Dermis blood vessel endothelial cell (primary cell): Measurements from ENCODE around the gene TTC21B. TPM values are rescaled to one million over a fixed set of nuclear protein-coding genes. Genes with fewer than 3 reads are reported as not detected.
A peak's percentile ranks its signal among the peaks of the same experiment; 100 is the strongest.
"Not testable (repeated sequence)": the region's sequence is repeated elsewhere in the genome, so short reads cannot be mapped to it uniquely, and the experiment has no call there.

ENCODE experiments used
- DNase-seq: peaks from one replicate; pipeline ENCODE4 v3.0.0; 2010
- total RNA-seq: library from RNA; depleted of rRNA; stranded (reverse); fragments of >200 nt; gene quantifications from 2 replicates; pipeline ENCODE4 v1.2.3, GENCODE V29; 2014

Gene TTC21B
- total RNA-seq, 1 donor from 2014 or later, result 33.4 TPM

DNA sequence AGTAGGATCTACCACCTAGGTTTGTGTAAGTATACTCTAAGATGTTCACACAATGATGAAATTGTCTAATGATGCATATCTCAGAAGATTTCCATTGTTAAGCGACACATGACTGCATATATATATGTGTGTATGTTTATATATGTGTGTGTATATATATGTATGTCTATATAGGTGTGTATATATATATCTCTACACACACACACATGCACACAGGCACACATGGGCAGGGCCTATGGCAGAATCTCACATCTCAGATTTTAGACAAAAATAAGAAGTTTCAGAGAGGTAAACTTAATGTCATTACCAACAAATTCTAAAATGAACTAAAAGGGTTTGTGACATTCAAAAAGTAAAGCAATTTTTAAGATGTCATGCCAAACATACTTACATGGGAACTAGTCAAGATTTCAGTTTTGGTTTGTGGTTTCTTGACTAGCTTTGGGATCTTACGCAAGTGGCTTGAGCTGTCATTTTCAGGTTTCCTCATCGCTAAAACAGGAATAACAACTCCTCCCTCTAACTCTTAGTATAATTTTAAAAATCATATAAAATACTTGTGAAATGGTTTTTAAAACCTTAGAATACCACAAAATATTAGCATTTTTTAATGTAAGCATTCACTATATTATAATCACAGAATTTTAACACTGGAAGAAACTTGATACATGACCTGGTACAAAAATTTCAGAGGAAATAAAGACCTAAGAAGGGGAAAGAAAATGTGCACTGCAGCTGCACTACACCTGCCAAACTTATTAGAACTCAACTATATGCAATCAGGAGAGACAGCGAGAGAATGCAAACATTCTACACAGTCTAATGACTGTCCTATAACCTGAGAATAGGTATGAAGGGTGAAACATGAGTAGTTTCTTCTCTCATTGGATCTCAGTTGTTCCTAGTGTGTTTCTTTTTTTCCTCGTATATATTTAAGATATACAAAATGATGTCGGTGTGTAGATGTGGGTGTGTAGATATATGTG, 75.7 kb downstream of the TTC21B start:
- no peak for DNase-seq

- DNase-seq, result peak; percentile 17
These were observed 76.9 kb downstream of the TTC21B start for GRCh38 chr2:165876712-165877111.

DNA sequence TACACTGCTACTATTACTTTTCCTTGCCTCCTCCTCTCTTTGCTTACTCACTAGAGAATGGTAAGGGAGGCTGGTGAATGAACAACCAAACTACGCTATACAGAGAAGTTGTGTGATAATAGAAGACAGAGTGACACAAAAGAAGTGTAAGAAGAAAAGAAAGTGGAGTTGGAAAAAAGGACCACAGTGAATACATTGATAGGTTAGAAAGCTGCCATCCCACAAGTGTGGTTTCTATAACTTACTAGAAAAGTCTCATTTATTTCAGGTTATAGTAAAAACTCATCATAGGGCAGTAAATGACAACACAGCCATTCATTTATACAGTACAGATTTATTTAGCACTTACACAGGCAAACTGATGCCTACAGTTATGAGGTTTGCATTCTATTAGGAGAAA, 77.3 kb downstream of the TTC21B start:
- no peak for DNase-seq

DNA sequence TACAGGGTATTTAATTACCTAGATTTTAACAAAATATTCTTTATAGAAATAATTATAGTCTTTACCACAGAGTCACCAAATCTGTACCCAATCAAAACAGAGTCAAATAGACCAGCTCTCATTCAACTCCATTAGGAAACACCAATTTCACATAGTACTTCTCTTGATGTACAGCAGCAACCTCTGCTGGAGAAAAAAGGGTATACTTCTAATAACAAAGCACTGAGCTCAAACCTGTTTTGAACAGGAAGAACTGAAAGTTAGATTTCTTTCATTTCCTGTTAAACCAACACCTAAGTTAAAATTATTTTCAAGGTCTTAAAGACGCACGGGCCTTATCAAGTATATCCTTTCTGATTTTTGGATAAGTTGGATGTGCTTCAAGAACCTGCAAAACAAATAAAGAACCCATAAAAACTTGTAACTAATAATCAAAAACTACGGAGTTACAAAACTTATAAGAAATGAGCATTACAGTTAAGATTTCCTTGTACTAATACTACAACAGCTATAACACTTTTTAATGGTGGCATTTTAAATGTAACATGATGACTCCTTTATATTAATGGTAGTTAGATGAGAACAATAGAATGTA, 79.0 kb downstream of the TTC21B start:
- DNase-seq, result peak; percentile 70

DNA sequence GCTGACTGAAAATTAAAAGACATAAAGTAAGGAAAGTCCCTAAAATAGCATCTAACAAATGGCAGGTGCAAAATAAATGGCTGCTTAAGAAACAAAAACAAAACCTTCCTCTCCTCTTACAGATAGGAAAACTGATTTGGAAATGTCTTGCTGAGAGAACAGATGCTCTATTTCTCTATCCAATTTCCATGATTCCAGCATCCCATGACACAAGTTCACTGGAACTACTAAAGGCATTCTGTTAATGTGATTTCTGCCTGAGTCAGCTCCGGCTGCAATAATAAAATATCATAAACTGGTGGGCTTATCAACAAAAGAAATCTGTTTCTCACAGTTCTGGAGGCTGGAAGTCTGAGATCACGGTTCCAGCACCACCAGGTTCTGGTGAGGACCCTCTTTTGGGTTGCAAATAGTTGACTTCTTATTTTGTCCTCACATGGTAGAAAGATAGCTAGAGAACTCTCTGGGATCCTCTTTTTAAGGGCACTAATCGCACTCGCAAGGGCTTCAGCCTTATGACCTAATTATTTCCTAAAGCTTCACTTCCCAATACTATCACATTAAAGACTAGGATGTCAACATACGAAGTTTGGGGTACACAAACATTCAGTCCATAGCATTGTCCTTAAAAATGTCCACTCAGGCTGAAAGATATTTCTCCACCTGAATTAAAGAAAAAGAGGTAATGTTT, 81.3 kb downstream of the TTC21B start:
- no peak for DNase-seq

DNA sequence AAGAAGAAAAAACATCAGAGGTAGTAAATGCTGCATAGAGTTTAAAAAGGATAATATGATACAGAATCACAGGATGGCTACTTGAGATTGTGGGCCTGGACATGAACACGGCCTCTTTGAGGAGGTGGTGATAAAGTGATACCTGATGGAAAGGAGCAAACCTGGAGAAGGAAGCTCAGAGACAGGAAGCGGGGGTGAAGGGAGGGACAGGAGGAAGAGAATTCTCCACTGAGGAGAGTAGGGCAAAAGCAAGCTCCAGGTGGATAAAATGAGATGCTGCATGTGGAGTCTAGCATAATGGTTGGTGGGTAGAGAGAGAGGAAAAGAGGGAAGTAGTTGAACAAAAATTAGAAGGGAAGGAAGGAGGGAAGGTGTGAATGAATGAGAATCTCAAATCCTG, 82.6 kb downstream of the TTC21B start:
- no peak for DNase-seq

DNA sequence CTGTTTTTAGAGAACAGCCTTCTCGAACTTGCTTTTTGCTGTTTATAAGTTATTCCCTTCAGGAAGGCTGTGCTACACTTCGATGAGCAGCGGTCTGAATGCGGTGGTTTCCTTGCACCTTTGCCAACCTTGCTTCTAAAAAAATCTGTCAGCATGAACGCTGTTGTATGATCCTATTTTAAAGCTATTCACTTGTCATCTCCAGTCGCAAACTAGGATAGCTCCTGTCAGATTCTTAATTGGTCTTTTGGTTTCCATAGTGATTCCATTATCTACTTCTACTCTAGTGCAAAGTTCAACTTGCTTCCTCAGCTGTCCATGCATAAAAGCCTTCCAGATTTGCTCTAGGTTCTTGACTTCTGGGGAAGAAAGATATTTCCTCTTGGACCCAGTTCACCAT, 83.2 kb downstream of the TTC21B start:
- DNase-seq, result no peak

DNA sequence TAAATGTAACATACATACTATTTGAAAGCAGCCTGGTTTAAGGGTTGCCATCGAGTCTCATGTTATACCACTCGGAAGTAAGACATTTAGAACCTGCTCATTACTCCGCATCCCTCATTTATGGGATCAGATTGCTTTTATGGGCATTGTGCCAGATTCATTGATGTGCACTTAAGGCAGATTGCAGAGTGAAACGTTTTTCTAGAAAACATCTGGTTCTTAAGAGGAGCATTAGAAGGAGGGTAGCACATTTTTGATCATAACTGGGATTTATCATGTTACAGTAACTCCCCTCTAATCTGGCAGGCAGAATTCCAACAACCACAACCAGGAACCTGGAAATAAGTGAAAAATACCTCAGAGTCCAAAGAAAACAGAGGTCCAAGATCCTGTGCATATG, 85.4 kb downstream of the TTC21B start:
- DNase-seq, result no peak

DNA sequence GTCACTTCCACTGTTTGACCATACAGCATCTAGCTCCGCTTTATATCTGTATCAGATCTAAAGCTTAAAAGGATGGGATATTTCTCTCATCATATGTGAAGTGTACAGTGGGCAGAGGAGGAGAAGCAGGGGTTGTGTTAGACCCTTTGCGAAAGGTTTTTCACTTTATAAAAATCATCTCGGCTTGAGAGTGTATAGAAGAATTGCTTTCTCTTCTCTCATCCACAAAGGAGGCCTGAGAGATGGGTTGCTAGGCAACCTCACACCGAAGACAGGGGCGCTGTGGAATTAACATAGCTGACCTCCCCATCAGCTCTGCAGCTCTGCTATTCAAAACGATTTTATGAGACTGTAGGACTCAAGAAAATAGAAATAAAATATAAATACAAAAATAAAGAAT, 89.3 kb downstream of the TTC21B start:
- no peak for DNase-seq

DNA sequence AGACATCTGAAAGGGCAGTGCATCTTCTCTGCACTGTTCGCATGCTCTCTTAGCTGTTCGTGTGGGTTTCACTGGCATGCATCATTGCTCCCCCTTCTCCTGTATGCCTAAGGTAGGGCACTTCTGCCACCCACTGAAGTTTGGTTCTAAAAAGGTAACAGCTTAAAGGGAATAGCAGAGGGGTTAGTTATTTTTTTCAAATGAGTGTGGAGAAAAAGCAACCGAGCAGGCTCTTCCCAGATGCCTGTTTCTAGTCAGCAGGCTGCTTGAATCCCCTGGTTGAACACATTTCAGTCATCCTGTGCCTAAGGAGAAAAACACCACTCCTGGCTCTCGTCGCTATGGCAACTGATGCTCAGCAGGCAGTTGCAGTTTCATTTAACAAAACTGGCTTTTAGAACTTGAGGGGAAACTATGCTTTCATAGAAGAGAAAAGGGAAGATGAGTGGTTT, 89.7 kb downstream of the TTC21B start:
- DNase-seq, result no peak

DNA sequence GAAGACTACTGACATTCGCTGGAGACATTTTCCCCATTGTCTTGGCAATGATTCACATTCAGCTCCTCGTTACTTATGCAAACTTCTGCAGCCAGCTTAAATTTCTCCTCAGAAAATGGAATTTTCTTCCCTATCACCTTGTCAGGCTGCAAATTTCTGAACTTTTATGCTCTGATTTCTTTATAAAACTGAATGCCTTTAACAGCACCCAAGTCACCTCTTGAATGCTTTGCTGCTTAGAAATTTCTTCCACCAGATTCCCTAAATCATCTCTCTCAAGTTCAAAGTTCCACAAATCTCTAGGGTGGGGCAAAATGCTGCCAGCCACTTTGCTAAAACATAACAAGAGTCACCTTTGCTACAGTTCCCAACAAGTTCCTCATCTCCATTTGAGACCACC, 92.5 kb downstream of the TTC21B start:
- DNase-seq, result not testable (repeated sequence)

- DNase-seq, result not testable (repeated sequence)
These were observed 93.9 kb downstream of the TTC21B start for GRCh38 chr2:165859723-165860122.

- DNase-seq, result no peak
These were observed 95.7 kb downstream of the TTC21B start for GRCh38 chr2:165857876-165858275.

DNA sequence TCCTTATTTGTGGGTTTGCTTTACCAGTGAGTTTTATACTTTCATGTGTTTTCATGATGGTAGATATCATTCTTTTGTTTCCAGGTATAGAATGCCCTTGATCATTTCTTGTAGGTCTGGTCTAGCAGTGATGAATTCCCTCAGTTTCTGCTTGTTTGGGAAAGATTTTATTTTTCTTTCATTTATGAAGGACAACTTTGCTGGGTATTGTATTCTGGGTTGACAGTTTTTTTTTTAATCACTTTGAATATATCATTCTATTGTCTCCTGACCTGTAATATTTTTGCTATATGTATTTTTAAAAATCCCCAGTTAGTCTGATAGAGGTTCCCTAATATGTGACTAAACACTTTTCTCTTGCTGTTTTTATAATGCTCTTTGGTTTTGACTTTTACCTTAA, 101.2 kb downstream of the TTC21B start:
- no peak for DNase-seq

GRCh38 chr2:165847001-165847400, 106.6 kb downstream of the TTC21B start:
- no peak for DNase-seq

- no peak for DNase-seq
These were observed 107.5 kb downstream of the TTC21B start for GRCh38 chr2:165846056-165846455.

DNA sequence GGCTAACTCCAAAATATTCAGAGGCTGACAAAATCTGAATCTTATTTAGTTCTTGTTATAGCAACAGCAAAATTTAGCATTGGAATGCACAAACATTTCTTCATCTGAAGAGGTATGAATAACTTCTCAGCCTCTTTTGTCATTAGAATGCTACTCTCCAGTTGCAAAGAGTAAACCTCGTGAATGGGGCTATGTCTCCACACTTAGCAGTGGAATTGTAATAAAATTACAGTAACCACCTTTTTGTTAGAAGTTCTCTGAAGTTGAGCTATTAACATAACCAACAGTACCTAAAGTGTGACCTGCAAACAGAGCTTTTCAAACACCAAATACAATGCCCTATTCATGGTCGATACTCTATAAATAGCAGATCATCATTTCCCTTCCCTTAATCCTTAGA, 109.4 kb downstream of the TTC21B start:
- DNase-seq, result no peak

DNA sequence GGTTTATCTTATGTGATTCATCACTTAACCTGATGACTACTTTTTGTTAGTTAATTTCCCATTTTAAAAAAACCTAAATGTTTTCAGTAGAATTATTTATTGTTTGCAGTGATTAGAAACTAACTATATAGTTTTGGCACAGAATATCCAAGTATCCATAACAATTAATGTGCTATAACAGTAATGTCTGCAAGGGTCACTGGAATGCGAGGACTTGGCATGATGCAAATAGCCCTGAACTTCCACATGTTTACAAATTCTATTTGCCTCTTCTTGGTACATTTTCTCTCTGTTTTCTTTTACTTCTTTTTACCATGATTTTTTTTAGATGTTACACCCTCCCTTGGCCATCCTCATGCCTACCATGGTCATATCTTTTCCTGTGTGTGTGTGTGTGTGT, 110.2 kb downstream of the TTC21B start:
- no peak for DNase-seq

DNA sequence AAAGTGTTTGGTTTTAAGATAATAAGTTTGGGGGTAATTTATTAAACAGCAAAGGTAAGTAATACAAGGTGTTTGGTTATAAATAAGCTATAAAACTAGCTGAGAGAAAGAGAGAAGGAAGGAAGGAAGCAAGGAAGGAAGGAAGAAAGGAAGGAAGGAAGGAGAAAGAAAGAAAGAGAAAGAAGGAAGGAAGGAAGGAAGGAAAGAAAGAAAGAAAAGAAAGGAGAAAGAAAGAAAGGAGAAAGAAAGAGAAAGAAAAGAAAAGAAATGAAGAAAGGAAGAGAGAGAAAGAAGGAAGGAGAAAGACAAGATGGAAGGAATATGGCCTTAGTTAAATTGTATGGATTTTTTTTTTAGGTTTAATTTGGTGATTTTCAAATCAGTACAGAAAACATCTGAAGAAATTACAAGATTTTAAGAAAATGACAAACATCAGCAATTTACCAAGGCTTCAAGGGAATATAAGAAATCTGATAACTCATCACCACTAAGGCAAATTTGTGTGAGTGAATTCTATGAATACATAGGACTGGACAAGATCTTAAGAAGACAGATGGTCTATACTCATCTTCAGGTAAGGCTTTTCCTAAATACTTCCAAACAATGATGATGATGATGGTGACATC, 113.1 kb downstream of the TTC21B start:
- DNase-seq, result no peak

GRCh38 chr2:165839610-165840009, 114.0 kb downstream of the TTC21B start:
- DNase-seq, result no peak

- no peak for DNase-seq
These were observed 116.5 kb downstream of the TTC21B start for GRCh38 chr2:165837122-165837521.

GRCh38 chr2:165835363-165835762, 118.2 kb downstream of the TTC21B start:
- DNase-seq, result no peak

- DNase-seq, result no peak
These were observed 120.4 kb downstream of the TTC21B start for GRCh38 chr2:165833156-165833555.
